Measurements from ENCODE around the gene FZD7.

The FZD7 gene

GRCh38 chr2:202014759-202015211 lies 18.9 kb upstream of the FZD7 start:
- no peak for FAIRE-seq

- FAIRE-seq: no peak
Measured at GRCh38 chr2:202015471-202015870, 18.2 kb upstream of the FZD7 start.

- FAIRE-seq: no peak
Measured at GRCh38 chr2:202016579-202017227, 17.0 kb upstream of the FZD7 start.

- no peak for FAIRE-seq
Measured at GRCh38 chr2:202017940-202018339, 15.7 kb upstream of the FZD7 start.

- FAIRE-seq: no peak
Measured at GRCh38 chr2:202018950-202019349, 14.7 kb upstream of the FZD7 start.

- FAIRE-seq: no peak
Measured at GRCh38 chr2:202019689-202020450, 13.8 kb upstream of the FZD7 start.

GRCh38 chr2:202022755-202023154 lies 10.9 kb upstream of the FZD7 start:
- FAIRE-seq: no peak

- no peak for FAIRE-seq
Measured at GRCh38 chr2:202023198-202023903, 10.3 kb upstream of the FZD7 start.

GRCh38 chr2:202023904-202024266 lies 9.8 kb upstream of the FZD7 start:
- no peak for FAIRE-seq

- no peak for FAIRE-seq
Measured at GRCh38 chr2:202024871-202025270, 8.8 kb upstream of the FZD7 start.

- FAIRE-seq: no peak
Measured at GRCh38 chr2:202025816-202026215, 7.8 kb upstream of the FZD7 start.

- no peak for FAIRE-seq
Measured at GRCh38 chr2:202026507-202026906, 7.1 kb upstream of the FZD7 start.

- no peak for FAIRE-seq
Measured at GRCh38 chr2:202030691-202031090, 3.0 kb upstream of the FZD7 start.

- FAIRE-seq: no peak
Measured at GRCh38 chr2:202031246-202031951, 2.3 kb upstream of the FZD7 start.

GRCh38 chr2:202032846-202033316 lies 774 bp upstream of the FZD7 start:
- no peak for FAIRE-seq

- no peak for FAIRE-seq
Measured at GRCh38 chr2:202034249-202035088, 814 bp downstream of the FZD7 start.

- FAIRE-seq: no peak
Measured at GRCh38 chr2:202035089-202035940, 1.7 kb downstream of the FZD7 start.

GRCh38 chr2:202035941-202036372 lies 2.3 kb downstream of the FZD7 start:
- FAIRE-seq: no peak

GRCh38 chr2:202036601-202037037 lies 3.0 kb downstream of the FZD7 start:
- FAIRE-seq: no peak

- FAIRE-seq: no peak
Measured at GRCh38 chr2:202037086-202037485, 3.4 kb downstream of the FZD7 start.

All from islet of Langerhans (tissue), 1 donor.